Keratinocyte (primary cell): ENCODE results near the gene HNRNPLL. TPM values are rescaled to one million over a fixed set of nuclear protein-coding genes. Genes with fewer than 3 reads are reported as not detected.
A peak's percentile ranks its signal among the peaks of the same experiment; 100 is the strongest.
"Not testable (repeated sequence)": the region's sequence is repeated elsewhere in the genome, so short reads cannot be mapped to it uniquely, and the experiment has no call there.

Source experiments
- DNase-seq: peaks from one replicate; pipeline ENCODE4 v3.0.0-alpha.2; 2011; ENCODE audit warnings: low read depth, missing footprints, low spot score
- FAIRE-seq: peaks from 2 replicates; lab custom pipeline; 2011; peaks lifted over from hg19 to GRCh38; lab: Jason Lieb, UNC
- H2AFZ ChIP-seq: 2 replicates; pipeline ENCODE4 v1.6.0; 2012; ENCODE audit warnings: low read length, control low read depth, inconsistent platforms; ENCODE audit not compliant: control insufficient read depth
- H3K27ac ChIP-seq: 2 replicates; pipeline ENCODE4 v1.5.1; 2011; ENCODE audit warnings: low read length; ENCODE audit not compliant: control insufficient read depth, insufficient read depth
- H3K27me3 ChIP-seq: 3 replicates; pipeline ENCODE4 v1.6.0; 2011; ENCODE audit warnings: low read length; ENCODE audit not compliant: control insufficient read depth, insufficient read depth; ENCODE audit errors: extremely low read depth
- H3K36me3 ChIP-seq, 2 experiments: 2 replicates in 1 of 2; 3 replicates in 1 of 2; pipeline ENCODE4 v1.5.1; 2011; ENCODE audit warnings: low read length in 2 of 2, mild to moderate bottlenecking in 1 of 2; ENCODE audit not compliant: control insufficient read depth in 2 of 2, insufficient read depth in 2 of 2; ENCODE audit errors: extremely low read depth in 1 of 2
- H3K4me1 ChIP-seq: 3 replicates; pipeline ENCODE4 v1.5.1; 2011; ENCODE audit warnings: low read length; ENCODE audit not compliant: control insufficient read depth, insufficient read depth; ENCODE audit errors: extremely low read depth
- H3K4me2 ChIP-seq: 3 replicates; pipeline ENCODE4 v1.6.0; 2011; ENCODE audit warnings: low read depth, low read length; ENCODE audit not compliant: control insufficient read depth, insufficient read depth; ENCODE audit errors: extremely low read depth
- H3K4me3 ChIP-seq, 3 experiments: fragments of 200-600 bp in 1 of 3; sonication (generic) in 1 of 3; 2 replicates in 2 of 3; 3 replicates in 1 of 3; pipeline ENCODE4 v1.5.1; 2011 to 2016; ENCODE audit warnings: low read length in 3 of 3, mild to moderate bottlenecking in 3 of 3, control low read depth in 2 of 3, inconsistent platforms in 1 of 3, low read depth in 1 of 3, mixed read lengths in 1 of 3, mixed run types in 1 of 3, moderate library complexity in 1 of 3; ENCODE audit not compliant: control insufficient read depth in 2 of 3, insufficient read depth in 2 of 3; ENCODE audit errors: extremely low read depth in 1 of 3
- H3K79me2 ChIP-seq: 2 replicates; pipeline ENCODE4 v1.6.0; 2012; ENCODE audit warnings: low read length; ENCODE audit not compliant: control insufficient read depth, insufficient read depth
- H3K9ac ChIP-seq: 3 replicates; pipeline ENCODE4 v1.6.0; 2011; ENCODE audit warnings: low read length; ENCODE audit not compliant: control insufficient read depth, insufficient read depth; ENCODE audit errors: extremely low read depth
- H3K9me1 ChIP-seq: 3 replicates; pipeline ENCODE4 v1.6.0; 2011; ENCODE audit warnings: low read length; ENCODE audit not compliant: control insufficient read depth, insufficient read depth; ENCODE audit errors: extremely low read depth
- H3K9me3 ChIP-seq: 2 replicates; pipeline ENCODE4 v1.5.1; 2012; ENCODE audit warnings: low read depth, low read length; ENCODE audit not compliant: control insufficient read depth
- H4K20me1 ChIP-seq: 3 replicates; pipeline ENCODE4 v1.6.0; 2011; ENCODE audit warnings: low read length; ENCODE audit not compliant: control insufficient read depth, insufficient read depth; ENCODE audit errors: extremely low read depth
- CTCF ChIP-seq, 3 experiments: IDR thresholded peaks in 1 of 3; conservative IDR thresholded peaks in 1 of 3; optimal IDR thresholded peaks in 1 of 3; 2 replicates in 2 of 3; 3 replicates in 1 of 3; pipeline versions ENCODE3 to v1.5.1; 2011; ENCODE audit warnings: low read length in 3 of 3, mild to moderate bottlenecking in 3 of 3, moderate library complexity in 2 of 3, control low read depth in 1 of 3, inconsistent platforms in 1 of 3; ENCODE audit not compliant: insufficient read depth in 2 of 3; ENCODE audit errors: extremely low read depth in 1 of 3
- EZH2 ChIP-seq: IDR thresholded peaks from one replicate; pipeline ENCODE4 v1.6.1; 2012; ENCODE audit warnings: inconsistent platforms, mild to moderate bottlenecking, low read length, moderate library complexity
- dilution Hi-C: fragments of 300-500 bp; cut with MboI; formaldehyde crosslinking; loops from one replicate; pipeline ENCODE4 v1.7.0; 2020; ENCODE audit warnings: low sequenced_read_pairs; ENCODE audit not compliant: extremely low pct_ligation_motif_present
- polyA plus RNA-seq, 5 experiments: library from polyadenylated mRNA; depleted of rRNA in 3 of 5; stranded (reverse) in 3 of 5; stranded (forward) in 1 of 5; unstranded in 1 of 5; fragments of >200 nt; gene quantifications; 1 replicate in 1 of 5; 2 replicates in 3 of 5; 3 replicates in 1 of 5; pipeline versions ENCODE4 v1.2.1 to v1.2.3, GENCODE V29; 2011 to 2012; ENCODE audit warnings: missing spikeins in 2 of 5, low read depth in 1 of 5, low replicate concordance in 1 of 5

HNRNPLL gene
- polyA plus RNA-seq, 1 donor (not counting 4 experiments of a cell fraction or from before 2014, with no cell fraction given), result 53.8 TPM

GRCh38 chr2:38613126-38613848 lies 10.6 kb upstream of the HNRNPLL start:
- Histone ChIP-seq H3K4me2 (no peak overlapping the region), H4K20me1 (no peaks in the 10 kb centered on the region), H3K36me3 (no peaks in the 10 kb centered on the region), H3K27me3 (no peaks in the 10 kb centered on the region), H3K9ac (no peak overlapping the region), H3K4me1 (peaks cover 8% of the 10 kb centered on the region), H3K9me1 (no peaks in the 10 kb centered on the region), H3K4me3 (no peak overlapping the region), H2AFZ (no peak overlapping the region), H3K9me3 (no peaks in the 10 kb centered on the region), H3K27ac (no peak overlapping the region), H3K79me2 (no peaks in the 10 kb centered on the region)
- FAIRE-seq, result no peak
- dilution Hi-C loops, result loop anchor here (25.0 kb wide), 1 partner anchor 99 kb away; no protein-coding TSS in a partner anchor
- no peak for TF ChIP-seq CTCF (optimal IDR thresholded peaks at IDR 0.05 in 1 of 3, IDR thresholded peaks at IDR 0.05 in 1 of 3, conservative IDR thresholded peaks at IDR 0.05 in 1 of 3; ENCODE audit: extremely low read depth in 1 of 3, insufficient read depth in 2 of 3, low read length in 3 of 3)
- no peak for TF ChIP-seq EZH2
- no peak for DNase-seq

- H3K27ac ChIP-seq, result no peak overlapping the region
- peaks cover 8% of the 10 kb centered on the region for H3K4me1 ChIP-seq
- no peak overlapping the region for H3K4me2 ChIP-seq
- H3K4me3 ChIP-seq, result no peak overlapping the region
- H3K9me1 ChIP-seq, result no peaks in the 10 kb centered on the region
- TF ChIP-seq CTCF (optimal IDR thresholded peaks at IDR 0.05 in 1 of 3, IDR thresholded peaks at IDR 0.05 in 1 of 3, conservative IDR thresholded peaks at IDR 0.05 in 1 of 3; ENCODE audit: extremely low read depth in 1 of 3, insufficient read depth in 2 of 3, low read length in 3 of 3) (no peak), EZH2 (no peak)
- no peaks in the 10 kb centered on the region for H3K79me2 ChIP-seq
- no peak for DNase-seq
- no peaks in the 10 kb centered on the region for H3K9me3 ChIP-seq
- no peak overlapping the region for H2AFZ ChIP-seq
- FAIRE-seq, result peak; percentile 20
- H4K20me1 ChIP-seq, result no peaks in the 10 kb centered on the region
- H3K9ac ChIP-seq, result no peak overlapping the region
- H3K27me3 ChIP-seq, result no peaks in the 10 kb centered on the region
- H3K36me3 ChIP-seq, result no peaks in the 10 kb centered on the region
- dilution Hi-C loops, result loop anchor here (25.0 kb wide), 1 partner anchor 101 kb away; no protein-coding TSS in a partner anchor
Measured at GRCh38 chr2:38610851-38611801, 8.4 kb upstream of the HNRNPLL start.

GRCh38 chr2:38609246-38609645 lies 6.5 kb upstream of the HNRNPLL start:
- not testable (repeated sequence) for H3K79me2 ChIP-seq, H3K4me2 ChIP-seq, H3K9me3 ChIP-seq, FAIRE-seq, H3K9me1 ChIP-seq, H2AFZ ChIP-seq, H4K20me1 ChIP-seq, H3K36me3 ChIP-seq, DNase-seq, H3K9ac ChIP-seq, H3K4me1 ChIP-seq, H3K27me3 ChIP-seq, H3K4me3 ChIP-seq, H3K27ac ChIP-seq
- dilution Hi-C loops, result loop anchor here (25.0 kb wide), 1 partner anchor 103 kb away; no protein-coding TSS in a partner anchor
